ENCODE results near the gene EPHA6. TPM values are rescaled to one million over a fixed set of nuclear protein-coding genes. Genes with fewer than 3 reads are reported as not detected.

The EPHA6 gene
- total RNA-seq, 1 experiment from 2014 or later, result 1.2 TPM

GRCh38 chr3:97388774-97389173 lies 574.4 kb downstream of the EPHA6 start:
- ChIA-PET POLR2A (ENCODE audit: unreplicated experiment) (no interaction called here), CTCF (no interaction called here)
- Histone ChIP-seq H3K9me3 (ENCODE audit: insufficient read depth, low read depth) (no peaks in the 10 kb centered on the region), H3K79me2 (ENCODE audit: low read depth) (no peaks in the 10 kb centered on the region), H2AFZ (no peak overlapping the region), H3K4me1 (replicated peaks; ENCODE audit: insufficient read depth) (no peaks in the 10 kb centered on the region), H3K27ac (no peak overlapping the region), H3F3A (ENCODE audit: insufficient read depth, low read depth) (no peaks in the 10 kb centered on the region), H3K9me2 (ENCODE audit: insufficient read depth) (no peaks in the 10 kb centered on the region), H4K20me1 (ENCODE audit: insufficient read depth) (no peaks in the 10 kb centered on the region), H3K4me2 (no peak overlapping the region), H3K4me3 (no peak overlapping the region), H3K27me3 (ENCODE audit: insufficient read depth, low read depth) (no peaks in the 10 kb centered on the region), H3K36me3 (ENCODE audit: low read depth) (no peaks in the 10 kb centered on the region)
- intact Hi-C loops (cut with micrococcal nuclease; ENCODE audit: unreplicated experiment), result no loop called here
- BruUV-seq (replicated peaks), result no TSS peak
- TF ChIP-seq CTCF (conservative IDR thresholded peaks at IDR 0.05) (no peak), EZH2 (IDR thresholded peaks at IDR 0.05; ENCODE audit: low read depth) (no peak)
- DNase-seq, result no peak

GRCh38 chr3:97389936-97390335 lies 575.5 kb downstream of the EPHA6 start:
- intact Hi-C loops (cut with micrococcal nuclease; ENCODE audit: unreplicated experiment), result no loop called here
- POLR2A ChIA-PET (ENCODE audit: unreplicated experiment), result interaction anchor here (0.6 kb wide), 1 partner anchor 23 kb away, joined by 5 read pairs; no protein-coding TSS in a partner anchor
- BruUV-seq (replicated peaks), result no TSS peak

GRCh38 chr3:97391167-97391566 lies 576.8 kb downstream of the EPHA6 start:
- intact Hi-C loops (cut with micrococcal nuclease; ENCODE audit: unreplicated experiment), result no loop called here
- ChIA-PET POLR2A (ENCODE audit: unreplicated experiment) (no interaction called here), CTCF (no interaction called here)
- TF ChIP-seq CTCF (conservative IDR thresholded peaks at IDR 0.05), result no peak
- no peak for TF ChIP-seq EZH2 (IDR thresholded peaks at IDR 0.05; ENCODE audit: low read depth)
- no peaks in the 10 kb centered on the region for H3K79me2 ChIP-seq (ENCODE audit: low read depth)
- no peaks in the 10 kb centered on the region for H3K4me1 ChIP-seq (replicated peaks; ENCODE audit: insufficient read depth)
- H3F3A ChIP-seq (ENCODE audit: insufficient read depth, low read depth), result no peaks in the 10 kb centered on the region
- no peaks in the 10 kb centered on the region for H3K9me2 ChIP-seq (ENCODE audit: insufficient read depth)
- H3K27me3 ChIP-seq (ENCODE audit: insufficient read depth, low read depth), result no peaks in the 10 kb centered on the region
- DNase-seq, result no peak
- no peak overlapping the region for H3K4me3 ChIP-seq
- H3K36me3 ChIP-seq (ENCODE audit: low read depth), result no peaks in the 10 kb centered on the region
- BruUV-seq (replicated peaks), result no TSS peak
- H3K9me3 ChIP-seq (ENCODE audit: insufficient read depth, low read depth), result no peaks in the 10 kb centered on the region
- no peaks in the 10 kb centered on the region for H4K20me1 ChIP-seq (ENCODE audit: insufficient read depth)
- H2AFZ ChIP-seq, result no peak overlapping the region
- no peak overlapping the region for H3K27ac ChIP-seq
- H3K4me2 ChIP-seq, result no peak overlapping the region

More at GRCh38 chr3:97389936-97390335, 575.5 kb downstream of the EPHA6 start:
- Histone ChIP-seq H3K4me1 (replicated peaks; ENCODE audit: insufficient read depth) (no peaks in the 10 kb centered on the region), H3K36me3 (ENCODE audit: low read depth) (no peaks in the 10 kb centered on the region), H3K79me2 (ENCODE audit: low read depth) (no peaks in the 10 kb centered on the region), H3K4me3 (no peak overlapping the region), H3K27me3 (ENCODE audit: insufficient read depth, low read depth) (no peaks in the 10 kb centered on the region), H4K20me1 (ENCODE audit: insufficient read depth) (no peaks in the 10 kb centered on the region), H2AFZ (no peak overlapping the region), H3K9me3 (ENCODE audit: insufficient read depth, low read depth) (no peaks in the 10 kb centered on the region), H3K4me2 (no peak overlapping the region), H3F3A (ENCODE audit: insufficient read depth, low read depth) (no peaks in the 10 kb centered on the region), H3K27ac (no peak overlapping the region), H3K9me2 (ENCODE audit: insufficient read depth) (no peaks in the 10 kb centered on the region)
- no peak for DNase-seq
- CTCF ChIA-PET, result no interaction called here
- TF ChIP-seq CTCF (conservative IDR thresholded peaks at IDR 0.05), result no peak
- no peak for TF ChIP-seq EZH2 (IDR thresholded peaks at IDR 0.05; ENCODE audit: low read depth)
